CD4-positive, alpha-beta memory T cell (primary cell): ENCODE data around the gene FGGY. TPM values are rescaled to one million over a fixed set of nuclear protein-coding genes. Genes with fewer than 3 reads are reported as not detected.

Experiments
- CTCF ChIA-PET: fragments of 350-600 bp; sonication (Branson Sonifier 250); formaldehyde crosslinking; loops from one replicate; lab custom pipeline; 2021; ENCODE audit warnings: inconsistent platforms; ENCODE audit not compliant: partially characterized antibody; lab: Charles Lee
- POLR2A ChIA-PET: fragments of 350-600 bp; sonication (Branson Sonifier 250); formaldehyde crosslinking; loops from one replicate; lab custom pipeline; 2021; ENCODE audit not compliant: partially characterized antibody; lab: Charles Lee
- DNase-seq, 5 donors: peaks; one replicate each; pipeline versions ENCODE4 v3.0.0 to v3.0.0-alpha.2; 2020 to 2022; ENCODE audit warnings: mixed read lengths in 1 of 5
- H3K27ac ChIP-seq: one replicate; pipeline ENCODE4 v1.7.0; 2013; ENCODE audit warnings: low read depth, low read length
- H3K27me3 ChIP-seq: 2 replicates; pipeline ENCODE4 v1.7.0; 2013; ENCODE audit warnings: mild to moderate bottlenecking, low read length, moderate library complexity; ENCODE audit not compliant: insufficient read depth
- H3K36me3 ChIP-seq: 2 replicates; pipeline ENCODE4 v1.7.0; 2013; ENCODE audit warnings: mild to moderate bottlenecking, low read length, moderate library complexity; ENCODE audit not compliant: insufficient read depth
- H3K4me1 ChIP-seq: 2 replicates; pipeline ENCODE4 v1.7.0; 2013; ENCODE audit warnings: mild to moderate bottlenecking, low read length, moderate library complexity; ENCODE audit not compliant: insufficient read depth
- H3K4me3 ChIP-seq, 2 donors: one replicate each; pipeline ENCODE4 v1.7.0; 2013; ENCODE audit warnings: low read length in 2 of 2, mild to moderate bottlenecking in 1 of 2
- H3K9me3 ChIP-seq, 2 donors: one replicate each; pipeline ENCODE4 v1.7.0; 2013; ENCODE audit warnings: low read length in 2 of 2, control low read depth in 1 of 2; ENCODE audit not compliant: control insufficient read depth in 1 of 2
- H3K27ac Mint-ChIP-seq, 7 donors: one replicate each; pipeline ENCODE4 v1.8.0; 2020 to 2021; ENCODE audit warnings: mixed read lengths in 7 of 7, mild to moderate bottlenecking in 6 of 7, inconsistent platforms in 3 of 7, moderate library complexity in 3 of 7
- H3K27me3 Mint-ChIP-seq, 2 donors: one replicate each; pipeline ENCODE4 v1.8.0; 2020 to 2021; ENCODE audit warnings: mixed read lengths in 2 of 2
- H3K36me3 Mint-ChIP-seq, 2 donors: one replicate each; pipeline ENCODE4 v1.8.0; 2020 to 2021; ENCODE audit warnings: mixed read lengths in 2 of 2, inconsistent platforms in 1 of 2, mild to moderate bottlenecking in 1 of 2
- H3K4me1 Mint-ChIP-seq, 4 donors: one replicate each; pipeline ENCODE4 v1.8.0; 2020 to 2021; ENCODE audit warnings: mixed read lengths in 4 of 4, mild to moderate bottlenecking in 1 of 4
- H3K4me3 Mint-ChIP-seq, 8 donors: one replicate each; pipeline ENCODE4 v1.8.0; 2020 to 2021; ENCODE audit warnings: mixed read lengths in 8 of 8, mild to moderate bottlenecking in 7 of 8, moderate library complexity in 6 of 8, inconsistent platforms in 3 of 8
- H3K9me3 Mint-ChIP-seq, 8 donors: one replicate each; pipeline ENCODE4 v1.8.0; 2020 to 2021; ENCODE audit warnings: mixed read lengths in 8 of 8, mild to moderate bottlenecking in 5 of 8, inconsistent platforms in 3 of 8, moderate library complexity in 1 of 8
- intact Hi-C: fragments of 100-400 bp; cut with micrococcal nuclease; formaldehyde crosslinking; loops from one replicate; pipeline ENCODE4 v1.15.1; 2023
- polyA plus RNA-seq, 2 donors: library from polyadenylated mRNA; unstranded; fragments of 300-500 nt; fragmentation: Illumina TruSeq; gene quantifications; one replicate each; pipeline ENCODE4 v1.2.3, GENCODE V29; 2021
- total RNA-seq, 2 experiments: library from RNA; stranded (reverse); gene quantifications; one replicate each; pipeline ENCODE4 v1.2.3, GENCODE V29; 2021

Gene FGGY
- total and polyA plus RNA-seq, 4 experiments from 2014 or later, result 1.8 to 8.8 (median 3.6) TPM

DNA sequence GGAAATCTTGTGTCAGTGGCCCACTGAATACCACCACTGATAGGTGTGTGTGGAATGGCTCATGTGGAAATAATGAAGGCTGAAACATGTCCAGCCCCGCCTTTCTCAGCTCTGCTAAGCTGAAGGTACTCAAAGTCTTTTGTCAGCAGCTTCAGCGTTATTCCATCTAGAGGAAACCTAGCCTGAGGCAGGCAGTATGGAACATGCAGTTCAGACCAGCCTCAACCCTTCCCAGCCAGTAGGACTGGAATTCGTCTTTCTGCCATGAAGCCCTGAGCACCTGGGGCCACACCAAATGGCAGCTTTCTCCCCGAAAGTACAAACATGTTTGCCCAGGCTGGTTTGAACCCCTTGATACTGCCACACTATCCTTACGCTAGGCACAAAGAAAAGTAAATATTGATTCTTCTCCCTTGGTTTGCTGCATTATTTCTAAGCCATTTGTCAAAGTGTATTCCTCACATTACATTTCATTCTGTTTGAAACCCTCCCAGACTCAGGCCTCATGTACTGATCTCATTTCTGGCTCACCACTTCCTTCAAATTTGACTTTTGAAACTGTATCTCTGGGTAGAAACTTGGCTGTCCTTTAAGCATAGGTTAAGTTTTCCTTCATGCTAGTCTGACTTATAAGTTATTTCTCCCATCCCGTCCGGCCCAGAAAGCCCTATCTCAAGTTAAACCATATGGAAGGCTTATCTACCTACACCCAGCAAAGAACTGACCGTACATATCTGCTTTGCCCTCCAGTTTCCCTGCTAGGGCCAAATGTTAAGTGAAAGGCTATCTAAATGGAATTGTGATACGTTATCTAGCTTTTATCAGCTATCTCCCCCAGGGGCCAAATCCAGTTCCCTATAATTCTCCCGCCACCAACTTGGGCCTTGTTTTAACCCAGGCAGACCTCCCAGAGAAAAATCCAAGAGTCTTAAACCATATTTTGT, 472.2 kb downstream of the FGGY start:
- Mint-ChIP-seq H3K4me3 (no peak overlapping the region), H3K9me3 (no peaks in the 10 kb centered on the region), H3K27ac (no peak overlapping the region), H3K4me1 (no peaks in the 10 kb centered on the region), H3K36me3 (no peaks in the 10 kb centered on the region), H3K27me3 (peaks cover 0 to 2% of the 10 kb centered on the region in 2 donors)
- no peak overlapping the region for H3K27ac ChIP-seq
- ChIA-PET CTCF (interaction anchor here (4.9 kb wide), 1 partner anchor 10 kb away, joined by 26 read pairs; no protein-coding TSS in a partner anchor), POLR2A (no interaction called here)
- H3K4me1 ChIP-seq, result no peaks in the 10 kb centered on the region
- H3K27me3 ChIP-seq, result no peaks in the 10 kb centered on the region
- intact Hi-C loops, result no loop called here
- no peaks in the 10 kb centered on the region for H3K9me3 ChIP-seq
- H3K4me3 ChIP-seq, result no peak overlapping the region
- DNase-seq, result no peak
- H3K36me3 ChIP-seq, result no peaks in the 10 kb centered on the region

DNA sequence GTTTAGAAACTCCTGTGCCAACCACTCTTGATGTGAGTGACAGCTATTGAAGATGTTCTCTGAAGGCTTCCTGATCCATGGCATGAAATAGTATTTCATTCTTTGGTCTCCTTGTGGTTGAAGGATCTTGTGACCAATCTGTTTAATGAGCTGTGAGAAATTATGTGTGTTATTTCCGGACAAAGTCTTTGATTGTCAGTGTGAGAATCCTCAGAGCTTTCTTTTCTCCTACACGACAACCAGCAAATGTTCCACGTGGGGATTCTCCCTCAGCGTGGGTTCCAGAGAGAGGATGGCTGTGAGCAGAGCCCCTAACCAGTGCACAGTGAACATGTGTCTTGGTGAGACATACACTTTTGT, 472.8 kb downstream of the FGGY start:
- no peaks in the 10 kb centered on the region for H3K4me1 Mint-ChIP-seq
- no peaks in the 10 kb centered on the region for H3K36me3 ChIP-seq
- H3K4me3 ChIP-seq, result no peak overlapping the region
- DNase-seq, result no peak
- H3K36me3 Mint-ChIP-seq, result no peaks in the 10 kb centered on the region
- ChIA-PET POLR2A (no interaction called here), CTCF (interaction anchor here (4.9 kb wide), 1 partner anchor 10 kb away, joined by 26 read pairs; no protein-coding TSS in a partner anchor)
- H3K27ac Mint-ChIP-seq, result no peak overlapping the region
- H3K4me3 Mint-ChIP-seq, result no peak overlapping the region
- H3K27ac ChIP-seq, result no peak overlapping the region
- H3K9me3 ChIP-seq, result no peaks in the 10 kb centered on the region
- peaks cover 0 to 2% of the 10 kb centered on the region in 2 donors for H3K27me3 Mint-ChIP-seq
- no peaks in the 10 kb centered on the region for H3K4me1 ChIP-seq
- intact Hi-C loops, result no loop called here
- no peaks in the 10 kb centered on the region for H3K27me3 ChIP-seq
- no peaks in the 10 kb centered on the region for H3K9me3 Mint-ChIP-seq

DNA sequence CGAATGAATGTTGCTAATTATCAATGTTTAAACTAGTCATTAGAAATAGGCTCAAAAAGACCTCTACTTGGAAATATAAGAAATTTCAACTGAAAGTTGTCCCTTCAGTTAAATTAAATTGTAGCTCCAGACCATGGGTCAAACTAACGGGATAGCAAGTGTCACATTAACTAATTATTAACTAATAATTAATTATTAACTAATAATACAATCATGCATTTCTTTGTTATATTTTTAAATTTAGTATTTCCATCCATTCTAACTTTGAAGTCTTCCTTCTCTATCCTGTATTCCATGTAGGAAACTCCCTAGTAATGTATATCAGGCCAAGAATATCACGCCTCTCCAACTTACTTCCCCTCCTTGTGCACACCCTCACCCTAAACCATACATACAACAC, 474.5 kb downstream of the FGGY start:
- Mint-ChIP-seq H3K4me1 (no peaks in the 10 kb centered on the region), H3K4me3 (no peak overlapping the region), H3K27me3 (peaks cover 0 to 2% of the 10 kb centered on the region in 2 donors), H3K36me3 (no peaks in the 10 kb centered on the region), H3K9me3 (no peaks in the 10 kb centered on the region), H3K27ac (no peak overlapping the region)
- ChIA-PET POLR2A (no interaction called here), CTCF (interaction anchor here (0.8 to 4.9 kb wide), 3 partner anchors 9 to 1119 kb away, joined by 3 to 26 read pairs (median 5); no protein-coding TSS in a partner anchor)
- H3K4me1 ChIP-seq, result no peaks in the 10 kb centered on the region
- no peaks in the 10 kb centered on the region for H3K9me3 ChIP-seq
- intact Hi-C loops, result no loop called here
- no peak for DNase-seq
- H3K27ac ChIP-seq, result no peak overlapping the region
- no peaks in the 10 kb centered on the region for H3K27me3 ChIP-seq
- H3K4me3 ChIP-seq, result no peak overlapping the region
- no peaks in the 10 kb centered on the region for H3K36me3 ChIP-seq

DNA sequence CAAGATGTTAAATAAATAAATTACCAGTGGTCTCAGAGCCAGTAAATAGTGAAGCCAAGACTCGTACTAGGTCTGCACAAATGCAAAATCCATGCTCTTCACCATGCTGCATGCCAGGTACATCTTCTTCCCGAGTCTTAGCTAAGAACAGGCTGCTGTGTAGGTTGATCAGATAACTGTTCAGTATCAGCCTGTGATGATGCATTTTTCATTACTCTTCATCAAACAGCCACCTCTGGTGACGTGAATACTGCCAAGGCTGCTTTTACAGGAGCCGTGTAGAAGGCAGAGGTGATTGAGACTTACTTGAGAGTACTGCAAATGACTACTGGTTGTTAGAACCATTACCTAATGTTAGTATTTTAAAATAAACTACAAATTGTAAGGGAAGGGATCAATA, 478.6 kb downstream of the FGGY start:
- no peaks in the 10 kb centered on the region for H3K36me3 ChIP-seq
- ChIA-PET CTCF (no interaction called here), POLR2A (no interaction called here)
- intact Hi-C loops, result no loop called here
- Mint-ChIP-seq H3K27ac (no peak overlapping the region), H3K4me3 (no peak overlapping the region), H3K4me1 (no peaks in the 10 kb centered on the region), H3K9me3 (no peaks in the 10 kb centered on the region), H3K27me3 (peaks cover 0 to 6% of the 10 kb centered on the region in 2 donors), H3K36me3 (no peaks in the 10 kb centered on the region)
- no peaks in the 10 kb centered on the region for H3K4me1 ChIP-seq
- no peaks in the 10 kb centered on the region for H3K27me3 ChIP-seq
- H3K27ac ChIP-seq, result no peak overlapping the region
- no peak for DNase-seq
- no peaks in the 10 kb centered on the region for H3K9me3 ChIP-seq
- H3K4me3 ChIP-seq, result no peak overlapping the region

GRCh38 chr1:59776960-59777852, 480.3 kb downstream of the FGGY start:
- Mint-ChIP-seq H3K27me3 (peaks cover 0 to 6% of the 10 kb centered on the region in 2 donors), H3K9me3 (no peaks in the 10 kb centered on the region), H3K4me1 (no peaks in the 10 kb centered on the region), H3K36me3 (no peaks in the 10 kb centered on the region), H3K27ac (peak overlapping the region in 1 of 7 donors; percentile 22), H3K4me3 (no peak overlapping the region)
- no peak for DNase-seq
- intact Hi-C loops, result no loop called here
- H3K4me1 ChIP-seq, result no peaks in the 10 kb centered on the region
- H3K9me3 ChIP-seq, result no peaks in the 10 kb centered on the region
- no peaks in the 10 kb centered on the region for H3K36me3 ChIP-seq
- no peak overlapping the region for H3K4me3 ChIP-seq
- ChIA-PET POLR2A (no interaction called here), CTCF (no interaction called here)
- no peaks in the 10 kb centered on the region for H3K27me3 ChIP-seq
- no peak overlapping the region for H3K27ac ChIP-seq

DNA sequence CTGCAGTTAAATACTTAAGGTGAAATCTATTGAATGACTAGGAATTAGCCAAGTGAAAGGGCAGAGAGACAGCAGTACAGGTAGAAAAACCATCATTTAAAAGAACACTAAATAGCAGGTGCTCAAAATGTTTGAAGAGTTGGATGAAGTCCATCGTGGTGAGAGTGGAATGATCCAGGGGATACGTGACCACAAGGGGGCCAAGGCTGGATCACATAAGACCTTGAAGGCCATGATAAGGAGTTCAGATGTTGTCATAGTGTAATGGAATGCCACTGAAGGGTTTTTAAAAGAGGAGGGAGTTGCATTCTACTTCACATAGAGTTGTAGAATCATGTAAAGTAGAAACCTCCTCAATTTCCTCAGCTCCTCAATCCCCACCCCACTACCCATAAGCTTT, 483.1 kb downstream of the FGGY start:
- peaks cover 0 to 5% of the 10 kb centered on the region in 2 donors for H3K27me3 Mint-ChIP-seq
- no peaks in the 10 kb centered on the region for H3K4me1 Mint-ChIP-seq
- no peak overlapping the region for H3K27ac Mint-ChIP-seq
- H3K4me3 Mint-ChIP-seq, result no peak overlapping the region
- intact Hi-C loops, result loop anchor here (1.0 kb wide), 1 partner anchor 167 kb away; no protein-coding TSS in a partner anchor
- Histone ChIP-seq H3K27me3 (no peaks in the 10 kb centered on the region), H3K36me3 (no peaks in the 10 kb centered on the region), H3K4me1 (no peaks in the 10 kb centered on the region), H3K4me3 (no peak overlapping the region), H3K27ac (no peak overlapping the region), H3K9me3 (no peaks in the 10 kb centered on the region)
- POLR2A ChIA-PET, result no interaction called here
- DNase-seq, result no peak
- CTCF ChIA-PET, result interaction anchor here (0.6 to 1.7 kb wide), 5 partner anchors 18 to 167 kb away, joined by 3 to 8 read pairs (median 4); no protein-coding TSS in a partner anchor
- H3K36me3 Mint-ChIP-seq, result no peaks in the 10 kb centered on the region
- no peaks in the 10 kb centered on the region for H3K9me3 Mint-ChIP-seq

- Histone ChIP-seq H3K9me3 (no peaks in the 10 kb centered on the region), H3K4me3 (no peak overlapping the region), H3K4me1 (no peaks in the 10 kb centered on the region), H3K27me3 (no peaks in the 10 kb centered on the region), H3K27ac (no peak overlapping the region), H3K36me3 (no peaks in the 10 kb centered on the region)
- CTCF ChIA-PET, result interaction anchor here (0.8 kb wide), 1 partner anchor 1136 kb away, joined by 3 read pairs; no protein-coding TSS in a partner anchor
- POLR2A ChIA-PET, result interaction anchor here (1.3 kb wide), 1 partner anchor 9 kb away, joined by 3 read pairs; no protein-coding TSS in a partner anchor
- H3K36me3 Mint-ChIP-seq, result no peaks in the 10 kb centered on the region
- peaks cover 2 to 10% of the 10 kb centered on the region in 2 donors for H3K27me3 Mint-ChIP-seq
- H3K4me3 Mint-ChIP-seq, result no peak overlapping the region
- intact Hi-C loops, result no loop called here
- peaks cover 0 to 37% (median 23%) of the 10 kb centered on the region in 8 donors for H3K9me3 Mint-ChIP-seq
- no peak overlapping the region for H3K27ac Mint-ChIP-seq
- peaks cover 0 to 3% (median 1%) of the 10 kb centered on the region in 4 donors for H3K4me1 Mint-ChIP-seq
- no peak for DNase-seq
Observed at GRCh38 chr1:59788825-59789224, 491.9 kb downstream of the FGGY start.
